Hematopoietic multipotent progenitor cell treated with erythropoietin and hydrocortisone succinate and interleukin-3 and kit ligand, for 6 days (in vitro differentiated cells): Measurements from ENCODE around the gene GOLGA8J.
"Not testable (repeated sequence)": the region's sequence is repeated elsewhere in the genome, so short reads cannot be mapped to it uniquely, and the experiment has no call there.

Source experiments
- DNase-seq: peaks from one replicate; pipeline ENCODE4 v3.0.0-alpha.2; 2015

Gene GOLGA8J, protein sequence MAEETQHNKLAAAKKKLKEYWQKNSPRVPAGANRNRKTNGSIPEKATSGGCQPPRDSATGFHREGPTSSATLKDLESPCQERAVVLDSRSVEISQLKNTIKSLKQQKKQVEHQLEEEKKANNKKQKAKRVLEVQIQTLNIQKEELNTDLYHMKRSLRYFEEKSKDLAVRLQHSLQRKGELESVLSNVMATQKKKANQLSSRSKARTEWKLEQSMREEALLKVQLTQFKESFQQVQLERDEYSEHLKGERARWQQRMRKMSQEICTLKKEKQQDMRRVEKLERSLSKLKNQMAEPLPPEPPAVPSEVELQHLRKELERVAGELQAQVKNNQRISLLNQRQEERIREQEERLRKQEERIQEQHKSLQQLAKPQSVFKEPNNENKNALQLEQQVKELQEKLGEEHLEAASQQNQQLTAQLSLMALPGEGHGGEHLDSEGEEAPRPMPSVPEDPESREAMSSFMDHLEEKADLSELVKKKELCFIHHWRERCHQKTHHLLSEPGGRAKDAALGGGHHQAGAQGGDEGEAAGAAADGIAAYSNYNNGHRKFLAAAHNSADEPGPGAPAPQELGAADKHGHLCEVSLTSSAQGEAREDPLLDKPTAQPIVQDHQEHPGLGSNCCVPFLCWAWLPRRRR

DNA sequence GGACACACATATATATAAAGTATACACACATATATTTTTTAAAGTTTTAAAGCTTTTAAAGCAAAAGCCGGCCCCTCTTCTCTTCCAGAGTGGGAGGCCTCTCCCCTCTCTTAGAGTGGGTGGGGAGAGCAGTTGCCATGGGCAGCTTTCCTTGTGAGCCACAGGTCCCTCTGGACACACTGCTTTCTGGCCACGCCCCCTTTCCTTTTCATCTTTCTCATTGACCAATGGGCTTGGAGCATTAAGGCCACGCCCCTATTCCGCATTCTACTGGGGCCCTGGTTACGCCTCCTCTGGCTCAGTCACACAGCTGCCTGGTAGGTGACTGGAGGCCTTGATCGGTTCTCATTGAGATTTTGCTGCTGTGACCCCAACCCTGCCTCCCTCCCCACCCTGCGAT, at the start of gene GOLGA8J:
TSS of gene GOLGA8J (plus strand) at position 301 of the 400 bp plus-strand sequence. CDS start at position 399, 98 bp downstream.
- not testable (repeated sequence) for DNase-seq

DNA sequence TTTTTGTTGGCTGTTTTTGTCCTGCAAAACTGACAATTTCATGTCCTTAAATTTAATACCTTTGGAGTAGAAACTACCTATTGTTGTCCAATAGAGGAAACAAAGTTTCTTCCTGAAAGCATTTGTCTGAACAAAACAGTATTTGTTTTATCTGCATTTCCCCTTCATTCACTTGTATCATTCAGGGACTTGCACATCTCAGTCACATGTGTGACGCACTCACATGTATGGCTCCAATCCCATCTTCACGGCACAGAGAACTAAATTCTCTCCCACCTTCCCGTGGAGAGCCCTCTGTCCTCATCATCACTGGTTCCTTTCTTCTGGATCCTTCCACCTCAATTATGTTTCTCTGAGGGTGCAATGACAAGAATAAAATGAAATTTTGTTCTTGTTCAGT, 49.5 kb upstream of the GOLGA8J start:
- DNase-seq: no peak

DNA sequence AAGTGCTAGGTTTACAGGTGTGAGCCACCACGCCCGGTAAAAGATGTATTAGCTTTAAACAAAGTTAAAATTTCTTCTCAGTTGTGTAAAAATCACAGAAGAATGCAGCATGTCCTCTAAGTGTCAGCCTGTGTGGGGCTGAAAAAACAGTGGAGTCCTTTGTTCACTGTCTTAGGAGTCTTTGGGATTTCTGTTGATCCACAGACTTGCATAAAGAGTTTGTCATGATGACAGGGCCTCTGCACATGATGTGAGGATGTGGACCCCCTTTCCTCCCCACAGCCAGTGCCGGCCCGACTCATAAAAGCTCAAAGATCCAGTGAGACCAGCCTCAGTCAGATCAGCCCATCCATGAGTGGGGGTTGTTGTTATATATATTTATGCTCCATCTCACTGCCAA, 49.0 kb upstream of the GOLGA8J start:
- DNase-seq: no peak

DNA sequence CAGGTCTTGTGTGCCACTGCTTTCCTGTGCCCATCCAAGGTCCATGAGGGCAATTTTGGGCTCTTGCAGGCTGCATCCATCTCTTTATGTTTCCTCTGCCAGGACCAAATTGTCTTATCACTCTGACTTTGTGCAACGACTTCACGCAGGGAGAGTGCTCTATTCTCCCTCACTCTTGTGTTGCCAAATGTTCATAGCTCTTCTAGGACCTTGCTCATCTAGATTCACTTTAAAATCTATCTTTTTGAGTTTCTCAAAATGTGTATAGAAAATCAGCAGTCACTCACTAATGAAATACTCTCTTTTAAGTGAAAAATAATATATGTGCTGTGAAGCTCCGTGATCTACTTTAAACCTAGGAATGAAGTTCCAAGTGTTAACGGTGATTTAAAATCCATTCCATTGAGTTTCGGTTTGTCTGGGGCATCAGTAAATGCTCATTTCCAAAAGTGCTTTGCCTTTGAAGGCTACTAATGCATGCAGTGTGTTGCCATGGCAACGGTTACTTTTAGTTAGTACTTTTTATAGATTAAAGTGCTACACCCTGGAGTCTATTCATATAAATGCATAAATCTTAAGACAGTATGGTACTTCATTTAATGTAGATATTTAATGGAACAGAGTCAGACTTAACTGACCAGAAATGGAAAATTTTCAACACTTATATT, 46.6 kb upstream of the GOLGA8J start:
- DNase-seq: no peak

DNA sequence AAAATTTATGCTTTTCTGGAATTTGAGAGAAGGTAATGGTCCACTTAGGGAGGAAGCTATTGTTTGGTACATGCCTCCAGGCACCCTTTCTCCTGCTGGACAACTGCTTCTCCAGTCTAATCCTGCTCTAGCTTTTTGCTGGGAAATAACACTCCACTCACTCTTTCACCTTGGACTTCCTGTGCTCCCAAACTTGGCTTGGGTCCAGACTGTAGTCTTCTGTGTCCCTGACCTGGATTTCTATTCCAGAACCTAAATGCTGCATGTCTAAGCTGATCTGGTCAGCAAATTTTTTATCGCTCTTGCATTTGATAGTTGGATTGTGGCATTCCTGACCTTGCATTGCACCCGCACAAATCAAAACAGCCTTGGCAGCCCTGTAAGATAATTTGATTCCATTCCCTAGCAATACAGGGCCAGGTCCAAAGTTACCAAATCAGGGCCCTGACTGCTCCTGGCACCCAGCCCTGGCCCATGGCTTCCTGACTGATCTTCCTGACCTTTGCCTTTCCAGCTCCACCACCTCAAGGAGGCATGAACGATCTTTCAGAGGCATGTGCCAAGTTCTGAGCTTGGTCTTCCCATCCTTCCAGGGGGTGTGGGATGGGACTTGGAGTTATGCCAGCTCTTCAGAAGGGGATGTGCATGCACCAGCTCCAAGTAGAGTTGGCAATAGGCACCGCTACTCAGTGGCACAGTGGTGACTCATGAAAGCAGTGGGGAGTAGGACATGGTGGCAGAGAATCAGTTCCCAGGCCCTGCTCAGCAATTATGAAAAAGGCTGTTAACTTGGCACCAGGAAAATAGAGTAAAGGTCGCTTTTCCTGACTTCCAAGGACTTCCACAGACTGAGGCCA, 43.9 kb upstream of the GOLGA8J start:
- no peak for DNase-seq

DNA sequence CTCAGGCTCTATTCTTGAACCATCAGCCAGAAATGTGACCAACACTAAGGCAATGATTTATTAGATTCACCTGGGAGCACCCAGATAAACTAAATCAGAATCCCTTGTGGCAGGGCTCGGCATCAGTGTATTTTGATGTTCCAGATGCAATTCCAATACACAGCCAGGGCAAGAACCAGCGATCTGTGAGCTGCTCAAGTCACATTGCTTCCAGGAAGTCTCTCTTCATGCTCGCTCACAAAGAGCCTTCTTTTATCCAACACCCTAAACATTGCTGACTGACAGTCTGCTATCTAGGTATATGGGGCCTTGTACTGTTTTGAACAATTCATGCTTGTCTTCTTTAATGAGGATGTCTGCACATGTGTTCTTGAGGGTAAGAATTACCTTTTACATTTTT, 40.9 kb upstream of the GOLGA8J start:
- no peak for DNase-seq

DNA sequence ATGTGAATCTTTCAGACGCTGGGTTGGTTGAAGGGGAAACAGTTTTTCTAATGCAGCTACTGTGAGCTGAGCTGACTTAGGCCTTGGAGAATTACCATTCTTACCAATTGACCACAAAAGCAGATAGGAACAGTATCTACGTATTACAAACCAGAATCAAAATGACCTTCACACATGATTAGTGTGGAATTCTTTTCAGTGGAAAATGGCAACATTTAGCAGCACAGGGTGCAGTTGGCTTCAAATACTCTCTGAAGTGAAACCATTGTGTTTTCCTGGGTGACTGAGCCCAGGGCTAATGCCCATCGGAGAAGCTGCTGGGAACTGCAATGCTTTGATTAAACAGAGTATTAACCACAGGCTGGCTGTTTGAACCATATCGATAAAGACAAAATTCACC, 40.2 kb upstream of the GOLGA8J start:
- no peak for DNase-seq

DNA sequence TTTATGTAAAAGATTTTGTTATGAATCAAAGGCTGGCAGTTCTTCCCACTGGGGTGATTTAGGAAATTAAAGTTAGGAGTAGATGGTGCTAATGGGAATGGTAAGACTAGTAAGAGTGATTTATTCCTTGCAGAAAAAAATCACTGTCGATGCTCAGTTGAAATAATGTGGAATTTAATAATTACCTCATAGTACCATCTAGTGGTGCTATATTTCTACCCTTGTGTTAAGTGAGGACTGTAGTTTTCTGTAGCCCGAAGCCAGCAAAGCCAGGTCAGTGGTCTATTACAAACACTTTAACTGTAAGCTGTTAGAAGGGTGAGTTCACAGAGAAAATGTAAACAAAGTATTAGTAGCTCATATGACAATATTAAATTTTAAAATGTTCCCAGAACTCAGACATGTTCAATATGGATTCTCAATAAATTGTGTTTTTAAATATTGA, 39.5 kb upstream of the GOLGA8J start:
- DNase-seq: peak; percentile 4

DNA sequence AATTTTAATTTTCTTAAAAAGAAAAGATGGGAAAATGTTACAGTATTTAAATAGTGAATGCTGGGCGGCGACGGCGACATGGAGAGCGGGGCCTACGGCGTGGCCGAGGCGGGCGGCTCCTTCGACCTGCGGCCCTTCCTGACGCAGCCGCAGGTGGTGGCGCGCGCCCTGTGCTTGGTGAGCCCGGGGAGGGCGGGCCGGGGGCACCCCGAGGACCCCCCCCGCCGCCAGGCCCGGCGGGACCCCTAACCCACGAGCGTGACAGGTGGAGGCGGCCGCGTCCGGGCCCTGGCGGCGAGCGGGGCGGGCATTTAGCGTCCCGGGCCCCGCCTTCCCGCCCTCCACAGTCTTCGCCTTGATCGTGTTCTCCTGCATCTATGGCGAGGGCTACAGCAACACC, 38.4 kb upstream of the GOLGA8J start:
- no peak for DNase-seq

DNA sequence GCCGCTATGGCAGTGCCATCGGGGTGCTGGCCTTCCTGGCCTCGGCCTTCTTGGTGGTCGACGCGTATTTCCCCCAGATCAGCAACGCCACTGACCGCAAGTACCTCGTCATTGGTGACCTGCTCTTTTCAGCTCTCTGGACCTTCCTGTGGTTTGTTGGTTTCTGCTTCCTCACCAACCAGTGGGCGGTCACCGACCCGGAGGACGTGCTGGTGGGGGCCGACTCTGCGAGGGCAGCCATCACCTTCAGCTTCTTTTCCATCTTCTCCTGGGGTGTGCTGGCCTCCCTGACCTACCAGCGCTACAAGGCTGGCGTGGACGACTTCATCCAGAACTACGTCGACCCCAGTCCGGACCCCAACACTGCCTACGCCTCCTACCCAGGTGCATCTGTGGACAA, 37.9 kb upstream of the GOLGA8J start:
- not testable (repeated sequence) for DNase-seq

DNA sequence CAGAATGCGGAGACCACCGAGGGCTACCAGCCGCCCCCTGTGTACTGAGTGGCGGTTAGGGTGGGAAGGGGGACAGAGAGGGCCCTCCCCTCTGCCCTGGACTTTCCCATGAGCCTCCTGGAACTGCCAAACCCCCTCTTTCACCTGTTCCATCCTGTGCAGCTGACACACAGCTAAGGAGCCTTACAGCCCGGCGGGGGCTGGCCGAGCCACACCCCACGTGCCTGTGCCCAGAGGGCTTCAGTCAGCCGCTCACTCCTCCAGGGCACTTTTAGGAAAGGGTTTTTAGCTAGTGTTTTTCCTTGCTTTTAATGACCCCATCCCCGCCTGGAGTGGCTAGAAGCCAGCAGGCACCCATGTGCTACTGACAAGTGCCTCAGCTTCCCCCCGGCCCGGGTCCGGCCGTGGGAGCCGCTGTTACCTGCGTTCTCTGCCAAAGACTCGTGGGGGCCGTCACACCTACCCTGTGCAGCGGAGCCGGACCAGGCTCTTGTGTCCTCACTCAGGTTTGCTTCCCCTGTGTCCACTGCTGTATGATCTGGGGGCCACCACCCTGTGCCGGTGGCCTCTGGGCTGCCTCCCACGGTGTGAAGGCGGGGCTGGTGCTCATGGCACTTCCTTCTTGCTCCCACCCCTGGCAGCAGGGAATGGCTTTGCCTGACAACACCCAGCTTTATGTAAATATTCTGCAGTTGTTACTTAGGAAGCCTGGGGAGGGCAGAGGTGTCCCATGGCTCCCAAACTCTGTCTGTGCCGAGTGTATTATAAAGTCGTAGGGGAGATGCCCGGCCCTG, 37.3 kb upstream of the GOLGA8J start:
- not testable (repeated sequence) for DNase-seq

DNA sequence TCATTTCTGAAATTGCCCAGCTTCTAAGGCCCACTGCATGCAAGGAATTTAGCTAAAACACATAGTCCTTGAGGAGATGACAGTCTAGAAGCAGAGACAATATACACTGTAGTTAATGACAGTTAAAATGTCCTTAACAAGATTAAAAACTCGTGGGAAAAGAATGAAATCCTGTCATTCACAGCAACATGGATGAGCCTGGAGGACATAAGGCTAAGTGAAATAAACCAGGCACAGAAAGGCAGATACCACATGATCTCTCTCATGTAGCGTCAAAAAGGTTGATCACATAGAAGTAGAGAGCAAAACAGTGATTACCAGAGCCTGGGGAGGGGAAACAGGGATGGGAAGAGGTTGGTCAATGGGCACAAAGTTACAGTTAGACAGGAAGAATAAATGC, 36.3 kb upstream of the GOLGA8J start:
- DNase-seq: no peak

DNA sequence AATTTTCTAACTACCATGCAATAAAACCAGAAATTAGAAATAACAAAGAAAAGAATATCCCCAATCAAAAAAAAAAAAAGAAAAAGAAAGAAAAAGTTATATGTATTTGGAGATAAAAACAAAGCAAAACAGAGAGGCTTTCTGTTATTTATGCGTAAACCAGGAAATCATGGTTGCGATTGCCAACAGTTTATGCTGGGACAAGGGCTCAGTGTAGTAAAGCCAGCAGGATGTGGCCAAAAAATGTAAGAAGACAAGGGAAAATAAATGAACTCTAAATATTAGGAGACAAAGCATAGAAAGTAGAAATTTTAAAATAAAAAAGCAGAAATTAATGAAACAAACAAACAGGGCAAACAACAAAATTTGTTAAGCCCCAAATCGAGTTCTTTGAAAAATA, 27.2 kb upstream of the GOLGA8J start:
- DNase-seq: no peak

DNA sequence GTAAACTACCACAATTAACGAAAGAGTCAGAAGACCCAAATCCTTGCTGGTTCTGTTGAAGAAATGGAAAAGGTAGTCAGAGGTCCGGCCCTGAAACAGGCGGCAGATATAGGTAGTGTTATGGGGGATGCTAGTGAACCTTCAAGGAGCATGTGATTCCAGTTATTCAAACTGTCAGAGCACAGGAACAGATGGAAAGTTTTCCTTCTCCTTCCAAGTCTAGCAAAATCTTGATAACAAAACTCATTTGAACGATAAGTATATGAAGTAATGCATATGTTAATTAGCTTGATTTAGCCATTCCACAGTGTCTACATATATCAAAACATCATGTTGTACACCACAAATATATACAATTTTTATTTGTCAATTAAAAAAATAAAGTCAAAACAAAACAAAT, 26.6 kb upstream of the GOLGA8J start:
- no peak for DNase-seq

DNA sequence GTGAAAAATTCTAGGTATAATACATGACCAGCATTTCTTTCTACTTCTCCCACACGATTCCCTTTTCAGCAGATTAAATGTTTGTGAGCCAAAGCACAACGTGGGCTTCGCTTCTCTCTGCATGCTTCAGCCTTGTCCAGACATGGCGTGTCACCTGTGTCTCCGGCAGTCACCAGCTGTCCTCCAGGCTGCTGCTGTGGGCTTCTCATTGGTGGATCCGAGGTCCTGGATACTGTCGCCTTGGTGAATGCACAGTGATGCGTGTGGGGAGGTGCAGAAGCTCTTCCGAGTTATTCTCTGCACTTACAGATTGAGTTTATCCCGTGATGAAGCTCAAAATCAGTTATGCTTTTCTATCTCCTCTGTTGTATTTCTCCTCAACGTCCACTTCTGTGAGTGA, 23.0 kb upstream of the GOLGA8J start:
- DNase-seq: no peak

DNA sequence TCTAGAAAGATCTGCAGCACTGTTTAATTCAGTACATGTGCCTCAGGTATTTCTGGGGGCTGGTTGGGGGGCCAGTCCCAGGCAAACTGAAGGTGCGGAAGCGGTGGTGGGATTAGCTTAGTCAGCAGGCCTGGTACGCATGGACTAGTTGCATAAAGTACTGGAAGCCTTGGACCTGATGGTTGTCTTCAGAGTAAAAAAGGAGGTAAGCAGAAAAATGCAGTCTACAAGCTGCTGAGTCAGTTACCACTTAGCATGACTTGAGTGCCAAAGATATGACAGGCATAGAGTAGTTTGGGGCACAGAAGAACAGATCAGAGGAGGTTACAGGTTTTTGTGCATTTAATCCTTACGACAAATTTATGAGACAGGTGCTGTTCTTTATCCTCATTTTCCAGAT, 19.9 kb upstream of the GOLGA8J start:
- DNase-seq: no peak

DNA sequence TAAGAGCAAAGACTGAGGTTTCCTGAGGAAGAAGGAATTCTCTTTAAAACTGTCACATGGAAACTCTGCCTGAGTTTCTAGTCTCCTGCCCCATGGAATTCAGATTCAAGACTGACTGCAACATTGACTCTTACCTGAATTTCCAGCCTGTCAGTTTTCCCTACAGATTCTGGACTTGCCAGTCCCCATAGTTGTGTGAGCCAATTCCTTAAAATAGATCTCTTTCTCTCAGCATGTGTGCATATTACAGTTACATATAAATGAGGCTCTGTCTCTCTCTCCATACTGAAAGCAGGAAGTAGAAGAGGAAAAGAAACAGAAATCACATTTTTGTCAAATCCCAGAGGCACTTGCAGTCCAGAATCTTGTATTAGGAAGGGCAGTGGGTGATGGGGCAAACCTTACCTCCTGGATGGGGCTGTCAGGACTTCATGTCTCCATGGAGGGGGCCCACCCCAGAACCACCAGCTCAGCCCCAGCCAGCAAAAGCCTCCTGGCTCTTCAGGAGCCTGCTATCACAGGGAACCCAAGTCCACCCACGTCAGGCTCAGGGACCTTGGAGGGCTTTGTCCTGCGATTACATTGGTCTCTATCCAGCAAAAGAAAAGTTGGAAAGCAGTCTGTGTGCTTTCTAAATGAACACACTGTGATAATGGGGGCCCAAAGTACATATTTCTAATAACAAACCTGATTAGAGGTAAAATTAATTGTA, 18.8 kb upstream of the GOLGA8J start:
- no peak for DNase-seq

DNA sequence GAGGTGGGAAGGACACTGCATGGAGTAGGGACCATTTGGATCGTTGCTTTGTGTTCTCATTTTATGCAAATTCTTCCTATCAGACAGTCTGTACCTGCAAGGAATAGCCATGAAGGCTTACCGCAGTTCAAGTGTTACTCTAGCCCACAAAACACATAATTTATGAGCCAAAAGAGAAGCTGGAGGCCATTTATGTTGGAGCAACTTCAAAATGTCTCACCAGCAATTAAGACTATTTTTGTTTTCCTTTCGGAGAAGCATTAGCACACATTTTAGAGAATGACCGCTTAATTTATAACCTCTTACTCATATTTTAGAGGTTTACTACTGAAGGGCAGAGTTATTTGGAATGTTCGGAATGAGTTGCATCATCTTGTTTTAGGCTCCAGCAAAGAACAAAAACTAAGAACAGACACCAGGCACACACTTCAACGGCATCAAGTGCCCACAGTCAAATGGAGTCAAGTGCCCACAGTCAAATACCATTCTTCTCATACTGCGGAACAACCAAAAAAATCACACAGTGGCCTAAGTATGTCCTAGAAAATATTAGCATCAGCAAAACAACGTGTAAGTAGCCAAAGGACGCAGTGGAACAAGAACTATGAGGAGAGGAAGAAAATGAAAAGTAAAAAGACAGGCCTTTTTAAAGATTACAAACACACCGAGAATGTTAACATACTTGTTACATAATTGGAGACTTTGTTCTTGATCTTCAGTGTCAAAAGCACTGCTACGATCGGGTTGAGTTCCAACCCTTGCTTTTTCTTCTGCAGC, 17.5 kb upstream of the GOLGA8J start:
- DNase-seq: no peak

DNA sequence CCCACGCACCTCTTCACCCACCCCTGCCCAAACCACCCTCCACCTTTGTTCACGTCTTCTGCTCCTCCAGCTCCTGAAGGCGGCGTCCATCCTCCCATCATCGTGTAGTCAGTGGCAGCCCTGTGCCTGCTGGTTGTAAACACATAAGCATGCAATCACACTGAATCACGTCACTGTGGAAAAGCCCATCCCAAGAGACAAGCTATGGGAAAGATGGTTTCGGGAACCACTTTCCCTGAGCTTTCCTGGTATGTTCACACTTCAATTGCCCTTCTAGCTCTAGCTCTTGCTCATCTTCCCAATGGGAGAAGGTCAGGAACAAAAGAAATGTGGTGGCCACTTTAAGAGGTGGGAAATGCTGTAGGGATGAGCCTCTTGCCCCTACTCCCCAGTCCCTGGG, 14.4 kb upstream of the GOLGA8J start:
- no peak for DNase-seq

DNA sequence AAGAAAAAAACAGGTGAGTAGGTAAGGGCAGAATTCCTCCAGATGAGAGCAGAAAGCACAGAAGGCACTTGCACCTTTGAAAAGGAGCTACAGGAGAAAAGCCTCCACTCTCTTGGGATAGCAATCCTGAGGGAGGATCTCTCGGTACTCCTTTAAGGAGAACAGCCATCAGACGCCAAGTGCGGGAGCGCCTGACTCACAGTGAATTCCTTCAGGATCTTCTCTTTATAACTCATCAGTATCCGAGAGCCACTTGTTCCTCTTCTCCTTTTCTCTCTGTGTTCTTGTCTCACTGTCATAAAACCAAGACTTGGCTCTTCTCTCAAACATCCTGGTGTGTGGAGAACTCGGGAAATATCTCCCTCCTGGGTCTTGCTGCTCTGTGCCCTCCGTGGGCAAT, 10.1 kb upstream of the GOLGA8J start:
- no peak for DNase-seq

DNA sequence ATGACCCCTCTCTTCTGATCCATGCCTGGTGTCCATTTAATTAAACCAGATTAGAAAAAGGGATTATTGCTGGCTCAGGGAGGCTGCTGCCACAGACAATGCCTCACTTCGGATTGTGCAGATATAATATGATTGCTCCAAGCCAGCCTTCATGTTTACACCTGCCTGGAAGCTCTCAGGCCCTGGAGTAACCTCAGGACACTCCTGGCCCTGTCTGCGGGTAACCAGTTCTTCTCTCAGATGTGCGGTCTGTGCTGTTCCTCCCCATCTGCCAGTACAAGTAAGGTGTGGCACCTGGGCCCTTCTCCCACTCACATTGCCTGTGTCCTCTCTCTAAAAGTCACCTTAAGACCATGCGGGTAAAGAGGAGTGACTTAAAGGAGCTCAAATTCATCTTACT, 8.8 kb upstream of the GOLGA8J start:
- no peak for DNase-seq
